Measurements from ENCODE around the gene RBM24. TPM values are rescaled to one million over a fixed set of nuclear protein-coding genes. Genes with fewer than 3 reads are reported as not detected.

RBM24 gene
- total RNA-seq, 2 donors from 2014 or later: 2.8 to 4.9 TPM

DNA sequence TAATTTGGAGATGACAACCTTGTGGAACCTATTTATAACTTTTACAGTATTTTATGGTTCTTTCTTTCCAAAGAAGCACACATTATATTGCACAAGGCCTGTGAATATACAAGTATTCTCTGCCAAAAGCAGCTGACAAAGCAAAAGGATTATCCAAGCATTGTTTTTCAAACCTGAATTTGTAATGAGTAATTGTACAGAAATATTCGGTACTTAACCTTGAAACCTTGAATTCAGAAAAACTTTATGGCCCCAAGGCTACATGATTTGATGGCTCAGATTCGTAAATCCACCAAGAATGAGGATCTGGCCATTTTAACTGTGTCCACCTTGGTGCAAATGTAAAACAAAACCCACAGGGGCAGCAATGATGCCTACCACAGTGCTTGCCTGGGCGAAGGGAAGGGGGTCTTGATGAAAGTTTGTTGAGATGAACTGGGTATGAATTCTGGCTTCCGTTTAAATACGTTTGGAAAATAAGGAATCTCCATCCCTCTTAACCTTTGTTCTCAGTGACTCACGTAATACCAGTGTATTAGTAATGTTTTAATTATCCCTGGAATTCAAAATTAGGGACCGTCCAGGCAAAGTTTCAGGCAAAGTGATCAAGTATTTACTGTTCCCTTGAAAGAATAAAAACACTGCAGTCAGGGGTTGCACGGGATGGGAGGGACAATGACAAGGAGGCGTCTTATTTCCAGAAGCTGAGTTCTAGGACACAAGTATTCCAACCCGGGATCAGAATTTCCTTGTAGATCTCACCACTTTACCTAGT lies 2.7 kb upstream of the RBM24 start:
- DNase-seq: no peak
- no peaks in the 10 kb centered on the region for H3K9me3 ChIP-seq
- H3K27ac ChIP-seq: no peak overlapping the region
- intact Hi-C loops (cut with DNase I): no loop called here
- H3K4me1 ChIP-seq: no peaks in the 10 kb centered on the region
- H3K36me3 ChIP-seq: no peaks in the 10 kb centered on the region
- no peak overlapping the region for H3K9ac ChIP-seq (ENCODE audit: low read depth in 2 of 2, low read length in 2 of 2)
- no peak overlapping the region for H3K4me3 ChIP-seq
- no peaks in the 10 kb centered on the region for H3K27me3 ChIP-seq
- TF ChIP-seq, protein P1, sequence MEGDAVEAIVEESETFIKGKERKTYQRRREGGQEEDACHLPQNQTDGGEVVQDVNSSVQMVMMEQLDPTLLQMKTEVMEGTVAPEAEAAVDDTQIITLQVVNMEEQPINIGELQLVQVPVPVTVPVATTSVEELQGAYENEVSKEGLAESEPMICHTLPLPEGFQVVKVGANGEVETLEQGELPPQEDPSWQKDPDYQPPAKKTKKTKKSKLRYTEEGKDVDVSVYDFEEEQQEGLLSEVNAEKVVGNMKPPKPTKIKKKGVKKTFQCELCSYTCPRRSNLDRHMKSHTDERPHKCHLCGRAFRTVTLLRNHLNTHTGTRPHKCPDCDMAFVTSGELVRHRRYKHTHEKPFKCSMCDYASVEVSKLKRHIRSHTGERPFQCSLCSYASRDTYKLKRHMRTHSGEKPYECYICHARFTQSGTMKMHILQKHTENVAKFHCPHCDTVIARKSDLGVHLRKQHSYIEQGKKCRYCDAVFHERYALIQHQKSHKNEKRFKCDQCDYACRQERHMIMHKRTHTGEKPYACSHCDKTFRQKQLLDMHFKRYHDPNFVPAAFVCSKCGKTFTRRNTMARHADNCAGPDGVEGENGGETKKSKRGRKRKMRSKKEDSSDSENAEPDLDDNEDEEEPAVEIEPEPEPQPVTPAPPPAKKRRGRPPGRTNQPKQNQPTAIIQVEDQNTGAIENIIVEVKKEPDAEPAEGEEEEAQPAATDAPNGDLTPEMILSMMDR (IDR thresholded peaks at IDR 0.05): no peak

DNA sequence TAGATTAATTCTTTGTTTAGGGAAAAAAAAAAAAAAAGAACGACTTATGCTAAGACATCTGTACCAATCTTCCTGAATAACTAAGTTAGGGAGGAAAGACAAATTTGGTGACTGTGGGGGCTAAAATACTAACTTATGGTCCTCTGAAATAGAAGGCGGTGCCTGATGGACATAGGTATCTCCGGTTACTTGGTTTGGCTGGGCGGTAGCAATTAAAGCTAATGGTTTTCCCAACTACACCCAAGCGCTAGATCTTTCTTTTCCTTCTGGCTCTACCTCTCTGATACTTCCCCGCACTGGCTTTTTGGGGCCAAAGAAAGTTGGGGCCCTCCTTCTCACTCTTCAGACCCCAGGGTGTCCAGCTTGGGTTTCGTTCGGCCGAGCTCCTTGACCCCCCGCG lies 1.0 kb upstream of the RBM24 start:
- Histone ChIP-seq H3K36me3 (no peaks in the 10 kb centered on the region), H3K27me3 (no peaks in the 10 kb centered on the region), H3K9ac (ENCODE audit: low read depth in 2 of 2, low read length in 2 of 2) (no peak overlapping the region), H3K9me3 (no peaks in the 10 kb centered on the region), H3K27ac (no peak overlapping the region), H3K4me3 (no peak overlapping the region), H3K4me1 (no peaks in the 10 kb centered on the region)
- no peak for DNase-seq
- TF ChIP-seq, protein P1 (IDR thresholded peaks at IDR 0.05): no peak
- intact Hi-C loops (cut with DNase I): loop anchor here (5.0 to 10.0 kb wide), 2 partner anchors 115 to 302 kb away; no protein-coding TSS in a partner anchor

DNA sequence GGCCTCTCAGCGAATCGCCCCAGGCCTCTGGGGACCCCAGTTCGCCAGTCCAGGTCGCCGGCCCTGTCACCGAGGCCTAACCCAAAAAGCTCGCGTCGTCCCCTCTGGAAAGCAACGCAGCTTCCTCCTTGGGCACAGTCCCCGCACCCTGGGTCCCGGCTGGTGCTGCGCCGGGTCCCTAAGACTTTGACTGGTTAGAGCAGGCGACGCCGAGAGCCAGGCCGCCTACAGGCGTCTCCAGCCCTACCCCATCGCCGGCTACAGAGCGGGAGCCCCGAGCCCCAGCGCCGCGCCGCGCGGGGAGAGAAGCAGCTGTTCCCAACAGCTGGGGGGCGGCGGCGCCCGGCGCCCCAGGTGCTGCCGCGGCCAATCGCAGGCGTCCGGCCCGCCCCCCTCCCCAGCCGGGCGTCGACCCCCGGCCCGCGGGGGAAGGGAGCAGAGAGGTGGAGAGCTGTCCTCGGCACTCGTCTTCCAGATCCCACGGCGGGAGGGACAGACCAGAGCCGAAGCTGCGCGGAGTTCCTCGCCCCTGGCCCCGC lies 540 bp upstream of the RBM24 start:
- intact Hi-C loops (cut with DNase I): loop anchor here (5.0 to 10.0 kb wide), 2 partner anchors 116 to 302 kb away; no protein-coding TSS in a partner anchor
- Histone ChIP-seq H3K4me1 (no peaks in the 10 kb centered on the region), H3K4me3 (peak overlapping the region; percentile 77), H3K27me3 (no peaks in the 10 kb centered on the region), H3K36me3 (no peaks in the 10 kb centered on the region), H3K9me3 (no peaks in the 10 kb centered on the region), H3K27ac (peak overlapping the region; percentile 19), H3K9ac (ENCODE audit: low read depth in 2 of 2, low read length in 2 of 2) (no peak overlapping the region)
- TF ChIP-seq, protein P1 (IDR thresholded peaks at IDR 0.05): no peak
- DNase-seq: peak; percentile 54

- H3K36me3 ChIP-seq: no peaks in the 10 kb centered on the region
- peak; percentile 38 for DNase-seq
- no peaks in the 10 kb centered on the region for H3K27me3 ChIP-seq
- TF ChIP-seq, protein P1 (IDR thresholded peaks at IDR 0.05): no peak
- intact Hi-C loops (cut with DNase I): loop anchor here (5.0 to 10.0 kb wide), 2 partner anchors 117 to 301 kb away; no protein-coding TSS in a partner anchor
- peak overlapping the region; percentile 77 for H3K4me3 ChIP-seq
- H3K4me1 ChIP-seq: no peaks in the 10 kb centered on the region
- no peaks in the 10 kb centered on the region for H3K9me3 ChIP-seq
- peak overlapping the region; percentile 24 for H3K27ac ChIP-seq
- H3K9ac ChIP-seq (ENCODE audit: low read depth in 2 of 2, low read length in 2 of 2): peak overlapping the region; percentile 54 to 64
Observed at GRCh38 chr6:17281497-17282481, 628 bp downstream of the RBM24 start.

DNA sequence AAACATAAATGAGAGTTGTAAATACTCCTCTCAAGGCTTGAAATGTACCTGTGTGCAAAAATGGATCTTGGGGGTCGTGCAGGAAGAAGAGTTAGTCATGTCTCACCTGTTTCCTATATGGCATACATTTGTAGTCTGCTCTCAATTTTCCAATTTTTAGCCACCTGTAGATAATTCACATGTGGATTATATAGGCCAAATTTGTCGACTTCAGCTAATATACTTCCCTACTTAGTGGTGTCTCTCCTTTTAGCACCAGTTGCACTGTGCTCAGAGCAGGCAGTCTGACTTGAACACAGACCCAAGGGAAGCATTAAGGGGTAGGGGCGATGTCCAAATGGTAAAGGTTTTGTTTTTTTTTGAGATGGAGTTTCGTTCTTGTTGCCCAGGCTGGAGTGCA lies 1.9 kb downstream of the RBM24 start:
- Histone ChIP-seq H3K4me3 (no peak overlapping the region), H3K9me3 (no peaks in the 10 kb centered on the region), H3K9ac (ENCODE audit: low read depth in 2 of 2, low read length in 2 of 2) (no peak overlapping the region), H3K27me3 (no peaks in the 10 kb centered on the region), H3K36me3 (no peaks in the 10 kb centered on the region), H3K27ac (no peak overlapping the region), H3K4me1 (peaks cover 4% of the 10 kb centered on the region)
- intact Hi-C loops (cut with DNase I): loop anchor here (5.0 to 10.0 kb wide), 2 partner anchors 118 to 299 kb away; no protein-coding TSS in a partner anchor
- DNase-seq: no peak
- TF ChIP-seq, protein P1 (IDR thresholded peaks at IDR 0.05): no peak

Data from colonic mucosa (tissue), 4 donors.